ENCODE results near the gene C6orf89.

DNA sequence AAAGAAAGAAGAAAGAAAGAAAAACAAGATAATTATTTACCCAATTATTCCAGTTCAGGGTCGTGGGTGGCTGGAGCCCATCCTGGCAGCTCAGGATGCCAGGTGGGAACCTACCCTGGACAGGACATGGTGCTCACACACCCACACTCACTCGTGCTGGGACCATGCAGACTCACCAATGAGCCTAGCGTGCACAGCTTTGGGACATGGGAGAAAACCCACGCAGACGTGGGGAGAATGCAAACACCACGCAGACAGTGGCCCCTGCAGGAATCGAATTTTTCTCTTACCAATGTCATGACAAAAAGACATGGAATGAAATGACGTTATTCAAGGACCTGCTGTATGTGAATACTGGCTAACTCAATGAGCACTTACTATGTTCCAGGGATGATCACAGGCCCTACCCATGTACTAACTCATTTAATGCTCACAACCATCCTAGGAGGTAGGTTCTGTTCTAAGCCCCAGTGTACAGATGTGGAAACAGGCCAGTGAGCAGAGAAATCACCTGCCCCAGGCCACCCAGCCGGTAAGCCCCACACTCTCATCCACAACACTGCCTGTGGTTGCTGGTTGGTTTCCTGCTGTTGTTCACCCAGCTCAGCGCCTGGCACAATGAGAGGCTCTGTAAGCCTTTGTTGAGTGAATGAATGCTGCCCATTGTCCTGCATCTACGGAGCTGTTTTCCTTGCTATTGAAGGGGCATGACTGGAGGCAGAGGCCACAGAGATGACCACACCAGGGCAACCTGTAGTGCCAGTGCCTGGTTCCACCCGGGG, 62.0 kb downstream of the C6orf89 start:
- TF ChIP-seq, protein P1, sequence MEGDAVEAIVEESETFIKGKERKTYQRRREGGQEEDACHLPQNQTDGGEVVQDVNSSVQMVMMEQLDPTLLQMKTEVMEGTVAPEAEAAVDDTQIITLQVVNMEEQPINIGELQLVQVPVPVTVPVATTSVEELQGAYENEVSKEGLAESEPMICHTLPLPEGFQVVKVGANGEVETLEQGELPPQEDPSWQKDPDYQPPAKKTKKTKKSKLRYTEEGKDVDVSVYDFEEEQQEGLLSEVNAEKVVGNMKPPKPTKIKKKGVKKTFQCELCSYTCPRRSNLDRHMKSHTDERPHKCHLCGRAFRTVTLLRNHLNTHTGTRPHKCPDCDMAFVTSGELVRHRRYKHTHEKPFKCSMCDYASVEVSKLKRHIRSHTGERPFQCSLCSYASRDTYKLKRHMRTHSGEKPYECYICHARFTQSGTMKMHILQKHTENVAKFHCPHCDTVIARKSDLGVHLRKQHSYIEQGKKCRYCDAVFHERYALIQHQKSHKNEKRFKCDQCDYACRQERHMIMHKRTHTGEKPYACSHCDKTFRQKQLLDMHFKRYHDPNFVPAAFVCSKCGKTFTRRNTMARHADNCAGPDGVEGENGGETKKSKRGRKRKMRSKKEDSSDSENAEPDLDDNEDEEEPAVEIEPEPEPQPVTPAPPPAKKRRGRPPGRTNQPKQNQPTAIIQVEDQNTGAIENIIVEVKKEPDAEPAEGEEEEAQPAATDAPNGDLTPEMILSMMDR (IDR thresholded peaks at IDR 0.05 in 8 of 11, conservative IDR thresholded peaks at IDR 0.05 in 3 of 11): no peak
- TF ChIP-seq POLR2A (IDR thresholded peaks at IDR 0.05): no peak
- TF ChIP-seq POLR2AphosphoS5 (IDR thresholded peaks at IDR 0.05): peak in 1 of 3 donors; percentile 52
